AG09319 (cell line): ENCODE results near the gene SORCS3.

Experiments
- DNase-seq: peaks from one replicate; pipeline ENCODE4 v3.0.0-alpha.2; 2010; ENCODE audit warnings: low read depth; ENCODE audit errors: extremely low read depth
- CTCF ChIP-seq: IDR thresholded peaks from 2 replicates; pipeline ENCODE4 v1.5.1; 2011; ENCODE audit warnings: low read depth, mild to moderate bottlenecking, inconsistent platforms, low read length, moderate library complexity

The SORCS3 gene

GRCh38 chr10:104680467-104681401 is 39.6 kb downstream of the SORCS3 start:
- DNase-seq, result no peak

GRCh38 chr10:104681485-104681884 is 40.4 kb downstream of the SORCS3 start:
- TF ChIP-seq CTCF, result no peak

More at GRCh38 chr10:104680467-104681401, 39.6 kb downstream of the SORCS3 start:
- no peak for TF ChIP-seq CTCF

GRCh38 chr10:104683567-104683966 is 42.5 kb downstream of the SORCS3 start:
- DNase-seq, result no peak
- TF ChIP-seq CTCF, result no peak

More at GRCh38 chr10:104681485-104681884, 40.4 kb downstream of the SORCS3 start:
- DNase-seq, result no peak

GRCh38 chr10:104686829-104687228 is 45.7 kb downstream of the SORCS3 start:
- no peak for TF ChIP-seq CTCF
- no peak for DNase-seq

GRCh38 chr10:104688251-104689042 is 47.4 kb downstream of the SORCS3 start:
- DNase-seq, result no peak
- TF ChIP-seq CTCF, result no peak

- no peak for TF ChIP-seq CTCF
- no peak for DNase-seq
Observed at GRCh38 chr10:104689105-104689504, 48.0 kb downstream of the SORCS3 start.

- TF ChIP-seq CTCF, result no peak
Observed at GRCh38 chr10:104689547-104689946, 48.5 kb downstream of the SORCS3 start.

More at GRCh38 chr10:104689547-104689946, 48.5 kb downstream of the SORCS3 start:
- no peak for DNase-seq
